Fibroblast of the aortic adventitia (primary cell): Measurements from ENCODE around the gene STMND1. TPM values are rescaled to one million over a fixed set of nuclear protein-coding genes. Genes with fewer than 3 reads are reported as not detected.
A peak's percentile ranks its signal among the peaks of the same experiment; 100 is the strongest.

Experiments used
- DNase-seq: peaks from one replicate; pipeline ENCODE4 v3.0.0-alpha.2; 2010; ENCODE audit warnings: low read depth
- H3K4me3 ChIP-seq: 2 replicates; pipeline ENCODE4 v1.5.1; 2011; ENCODE audit warnings: low read depth, mild to moderate bottlenecking, control low read depth, low read length, moderate library complexity
- CTCF ChIP-seq: IDR thresholded peaks from 2 replicates; pipeline ENCODE4 v1.5.1; 2011; ENCODE audit warnings: mild to moderate bottlenecking, low read length, control low read depth, inconsistent platforms; ENCODE audit not compliant: insufficient read depth
- total RNA-seq: library from RNA; depleted of rRNA; stranded (reverse); fragments of >200 nt; gene quantifications from 2 replicates; pipeline ENCODE4 v1.2.3, GENCODE V29; 2012; ENCODE audit warnings: low replicate concordance

The STMND1 gene
- total RNA-seq, 1 donor = not detected

GRCh38 chr6:17096652-17097051 is 5.2 kb upstream of the STMND1 start:
- TF ChIP-seq CTCF = no peak
- DNase-seq = no peak

GRCh38 chr6:17097982-17098381 is 3.9 kb upstream of the STMND1 start:
- DNase-seq = no peak
- no peak for TF ChIP-seq CTCF
- no peak overlapping the region for H3K4me3 ChIP-seq

More at GRCh38 chr6:17096652-17097051, 5.2 kb upstream of the STMND1 start:
- H3K4me3 ChIP-seq = no peak overlapping the region

GRCh38 chr6:17098538-17098937 is 3.3 kb upstream of the STMND1 start:
- DNase-seq = peak; percentile 19
- no peak overlapping the region for H3K4me3 ChIP-seq
- TF ChIP-seq CTCF = no peak

GRCh38 chr6:17099401-17100059 is 2.3 kb upstream of the STMND1 start:
- DNase-seq = no peak
- no peak for TF ChIP-seq CTCF
- H3K4me3 ChIP-seq = no peak overlapping the region

GRCh38 chr6:17100806-17101205 is 1.0 kb upstream of the STMND1 start:
- no peak for TF ChIP-seq CTCF
- no peak overlapping the region for H3K4me3 ChIP-seq
- DNase-seq = no peak

GRCh38 chr6:17102258-17102870 is 514 bp downstream of the STMND1 start:
- DNase-seq = no peak
- H3K4me3 ChIP-seq = no peak overlapping the region
- no peak for TF ChIP-seq CTCF

GRCh38 chr6:17103715-17104114 is 1.9 kb downstream of the STMND1 start:
- H3K4me3 ChIP-seq = no peak overlapping the region
- no peak for TF ChIP-seq CTCF
- no peak for DNase-seq
